HG02973 (cell line): ENCODE measurements around the gene SMIM24.

Experiments used
- ATAC-seq: cut with Tn5 transposase; IDR thresholded peaks from one replicate; pipeline ENCODE4 v1.9.1; 2021; ENCODE audit warnings: moderate library complexity; ENCODE audit not compliant: unreplicated experiment

Gene SMIM24

GRCh38 chr19:3499738-3500428 lies 19.6 kb upstream of the SMIM24 start:
- ATAC-seq = no peak

GRCh38 chr19:3497757-3498520 lies 17.6 kb upstream of the SMIM24 start:
- no peak for ATAC-seq

GRCh38 chr19:3496392-3497273 lies 16.3 kb upstream of the SMIM24 start:
- no peak for ATAC-seq

- ATAC-seq = no peak
Measured at GRCh38 chr19:3494559-3494958, 14.2 kb upstream of the SMIM24 start.

- ATAC-seq = no peak
Measured at GRCh38 chr19:3494051-3494450, 13.7 kb upstream of the SMIM24 start.

- ATAC-seq = no peak
Measured at GRCh38 chr19:3493651-3494050, 13.3 kb upstream of the SMIM24 start.

GRCh38 chr19:3492919-3493318 lies 12.6 kb upstream of the SMIM24 start:
- no peak for ATAC-seq

GRCh38 chr19:3492131-3492839 lies 12.0 kb upstream of the SMIM24 start:
- ATAC-seq = no peak

GRCh38 chr19:3491396-3492119 lies 11.2 kb upstream of the SMIM24 start:
- no peak for ATAC-seq

GRCh38 chr19:3483226-3483628 lies 2.9 kb upstream of the SMIM24 start, which contains the start of gene SMIM44:
Gene SMIM44, minus strand, starts transcription at chr19:3483441. Its CDS starts 38 bp downstream, at chr19:3483403.
- no peak for ATAC-seq

- ATAC-seq = no peak
Measured at GRCh38 chr19:3482507-3483225, 2.3 kb upstream of the SMIM24 start.

- ATAC-seq = no peak
Measured at GRCh38 chr19:3481241-3482090, 1.1 kb upstream of the SMIM24 start.

- no peak for ATAC-seq
Measured at GRCh38 chr19:3479834-3480215, 500 bp downstream of the SMIM24 start.

- no peak for ATAC-seq
Measured at GRCh38 chr19:3479177-3479833, 1.0 kb downstream of the SMIM24 start.

- ATAC-seq = no peak
Measured at GRCh38 chr19:3478409-3479176, 1.7 kb downstream of the SMIM24 start.

GRCh38 chr19:3477951-3478350 lies 2.4 kb downstream of the SMIM24 start:
- ATAC-seq = no peak

- no peak for ATAC-seq
Measured at GRCh38 chr19:3477506-3477905, 2.8 kb downstream of the SMIM24 start.
